ENCODE data around the gene VIPAS39.

DNA sequence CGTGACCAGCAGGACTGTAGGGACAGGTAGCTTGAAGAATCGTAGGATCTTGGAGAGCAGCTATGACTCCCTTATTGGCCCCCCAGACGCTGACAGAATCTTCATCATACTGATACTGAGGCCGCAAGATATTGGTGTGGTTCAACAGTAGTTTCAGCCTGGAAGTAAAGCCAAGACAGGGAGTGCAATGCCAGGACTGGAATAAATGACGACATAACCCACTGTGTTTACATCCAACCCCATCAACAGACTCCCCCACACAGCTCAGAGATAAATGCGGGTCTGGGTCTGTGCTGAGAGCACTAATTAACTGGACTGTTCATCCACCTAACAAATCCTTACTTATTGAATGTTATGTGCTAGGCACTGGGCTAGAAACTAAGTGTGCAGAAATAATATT is 50.7 kb downstream of the VIPAS39 start:
- TF ChIP-seq, protein P1, sequence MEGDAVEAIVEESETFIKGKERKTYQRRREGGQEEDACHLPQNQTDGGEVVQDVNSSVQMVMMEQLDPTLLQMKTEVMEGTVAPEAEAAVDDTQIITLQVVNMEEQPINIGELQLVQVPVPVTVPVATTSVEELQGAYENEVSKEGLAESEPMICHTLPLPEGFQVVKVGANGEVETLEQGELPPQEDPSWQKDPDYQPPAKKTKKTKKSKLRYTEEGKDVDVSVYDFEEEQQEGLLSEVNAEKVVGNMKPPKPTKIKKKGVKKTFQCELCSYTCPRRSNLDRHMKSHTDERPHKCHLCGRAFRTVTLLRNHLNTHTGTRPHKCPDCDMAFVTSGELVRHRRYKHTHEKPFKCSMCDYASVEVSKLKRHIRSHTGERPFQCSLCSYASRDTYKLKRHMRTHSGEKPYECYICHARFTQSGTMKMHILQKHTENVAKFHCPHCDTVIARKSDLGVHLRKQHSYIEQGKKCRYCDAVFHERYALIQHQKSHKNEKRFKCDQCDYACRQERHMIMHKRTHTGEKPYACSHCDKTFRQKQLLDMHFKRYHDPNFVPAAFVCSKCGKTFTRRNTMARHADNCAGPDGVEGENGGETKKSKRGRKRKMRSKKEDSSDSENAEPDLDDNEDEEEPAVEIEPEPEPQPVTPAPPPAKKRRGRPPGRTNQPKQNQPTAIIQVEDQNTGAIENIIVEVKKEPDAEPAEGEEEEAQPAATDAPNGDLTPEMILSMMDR (conservative IDR thresholded peaks at IDR 0.05; ENCODE audit: low read depth, low read length), result no peak
- no peak for TF ChIP-seq EZH2 (IDR thresholded peaks at IDR 0.05; ENCODE audit: borderline replicate concordance, low read depth, low read length, poor library complexity, severe bottlenecking)

Measured in A673 (cell line).